ENCODE data around the gene PDZRN4. TPM values are rescaled to one million over a fixed set of nuclear protein-coding genes. Genes with fewer than 3 reads are reported as not detected.
A peak's percentile ranks its signal among the peaks of the same experiment; 100 is the strongest.

PDZRN4 gene
- polyA plus RNA-seq, 1 donor from 2014 or later: 46.7 TPM

GRCh38 chr12:41466802-41467201 lies 278.7 kb downstream of the PDZRN4 start:
- no peaks in the 10 kb centered on the region for H3K36me3 ChIP-seq (ENCODE audit: insufficient read depth, low read length)
- no peaks in the 10 kb centered on the region for H3K79me2 ChIP-seq (replicated peaks; ENCODE audit: insufficient read depth, low read length)
- no peaks in the 10 kb centered on the region for H4K20me1 ChIP-seq (ENCODE audit: insufficient read depth)
- H3K9ac ChIP-seq (ENCODE audit: low read length): peak overlapping the region; percentile 6
- H3K27ac ChIP-seq (ENCODE audit: low read length): peak overlapping the region; percentile 50
- H2AFZ ChIP-seq (ENCODE audit: low read depth, low read length): no peak overlapping the region
- H3K9me2 ChIP-seq (ENCODE audit: insufficient read depth, low read length): no peaks in the 10 kb centered on the region
- H3K4me2 ChIP-seq (ENCODE audit: low read length): no peak overlapping the region
- H3F3A ChIP-seq (ENCODE audit: insufficient read depth, low read length, poor library complexity, severe bottlenecking): no peaks in the 10 kb centered on the region
- no peaks in the 10 kb centered on the region for H3K27me3 ChIP-seq (ENCODE audit: insufficient read depth, low read depth, low read length)
- H3K9me3 ChIP-seq (ENCODE audit: low read length): no peaks in the 10 kb centered on the region
- TF ChIP-seq EP300 (conservative IDR thresholded peaks at IDR 0.05; ENCODE audit: poor library complexity, severe bottlenecking): no peak
- no peak for TF ChIP-seq CTCF (IDR thresholded peaks at IDR 0.05; ENCODE audit: poor library complexity, severe bottlenecking)
- TF ChIP-seq TAF1 (IDR thresholded peaks at IDR 0.05; ENCODE audit: low read depth): no peak
- no peak for TF ChIP-seq SMC3 (conservative IDR thresholded peaks at IDR 0.05; ENCODE audit: poor library complexity)
- TF ChIP-seq EZH2 (IDR thresholded peaks at IDR 0.05; ENCODE audit: borderline replicate concordance, insufficient read depth, low read length, poor library complexity, severe bottlenecking): no peak
- TF ChIP-seq REST (IDR thresholded peaks at IDR 0.05; ENCODE audit: borderline replicate concordance): no peak
- peak overlapping the region; percentile 1 for H3K4me3 ChIP-seq (ENCODE audit: low read length)

- H3K9ac ChIP-seq (ENCODE audit: low read length): no peak overlapping the region
- H3K27me3 ChIP-seq (ENCODE audit: insufficient read depth, low read depth, low read length): no peaks in the 10 kb centered on the region
- no peaks in the 10 kb centered on the region for H3K9me3 ChIP-seq (ENCODE audit: low read length)
- H4K20me1 ChIP-seq (ENCODE audit: insufficient read depth): no peaks in the 10 kb centered on the region
- no peaks in the 10 kb centered on the region for H3K9me2 ChIP-seq (ENCODE audit: insufficient read depth, low read length)
- no peaks in the 10 kb centered on the region for H3F3A ChIP-seq (ENCODE audit: insufficient read depth, low read length, poor library complexity, severe bottlenecking)
- no peak overlapping the region for H3K4me2 ChIP-seq (ENCODE audit: low read length)
- no peak overlapping the region for H3K4me3 ChIP-seq (ENCODE audit: low read length)
- no peak overlapping the region for H2AFZ ChIP-seq (ENCODE audit: low read depth, low read length)
- peak overlapping the region; percentile 50 for H3K27ac ChIP-seq (ENCODE audit: low read length)
- H3K36me3 ChIP-seq (ENCODE audit: insufficient read depth, low read length): no peaks in the 10 kb centered on the region
- H3K79me2 ChIP-seq (replicated peaks; ENCODE audit: insufficient read depth, low read length): no peaks in the 10 kb centered on the region
- no peak for TF ChIP-seq TAF1 (IDR thresholded peaks at IDR 0.05; ENCODE audit: low read depth)
- TF ChIP-seq REST (IDR thresholded peaks at IDR 0.05; ENCODE audit: borderline replicate concordance): no peak
- no peak for TF ChIP-seq EZH2 (IDR thresholded peaks at IDR 0.05; ENCODE audit: borderline replicate concordance, insufficient read depth, low read length, poor library complexity, severe bottlenecking)
- no peak for TF ChIP-seq EP300 (conservative IDR thresholded peaks at IDR 0.05; ENCODE audit: poor library complexity, severe bottlenecking)
- TF ChIP-seq CTCF (IDR thresholded peaks at IDR 0.05; ENCODE audit: poor library complexity, severe bottlenecking): no peak
- TF ChIP-seq SMC3 (conservative IDR thresholded peaks at IDR 0.05; ENCODE audit: poor library complexity): no peak
- no peak for TF ChIP-seq POLR2AphosphoS5 (IDR thresholded peaks at IDR 0.05)
- no peak for TF ChIP-seq MXI1 (conservative IDR thresholded peaks at IDR 0.05; ENCODE audit: poor library complexity, severe bottlenecking)
- TF ChIP-seq RAD21 (conservative IDR thresholded peaks at IDR 0.05): no peak
Observed at GRCh38 chr12:41467591-41468325, 279.6 kb downstream of the PDZRN4 start.
